Natural killer cell (primary cell): ENCODE results near the gene UBALD2. TPM values are rescaled to one million over a fixed set of nuclear protein-coding genes. Genes with fewer than 3 reads are reported as not detected.

Experiments used
- ATAC-seq, 3 donors: fragments of 150-1000 bp in 2 of 3; fragments of 200-7000 bp in 1 of 3; cut with Tn5 transposase; 1 replicate in 1 of 3; 2 replicates in 2 of 3; pipeline ENCODE4 v1.10.0; 2021; ENCODE audit warnings: mild to moderate bottlenecking in 2 of 3, moderate library complexity in 2 of 3
- DNase-seq, 2 donors: peaks; one replicate each; pipeline versions ENCODE4 v3.0.0 to v3.0.0-alpha.2; 2013 to 2021; ENCODE audit warnings: mixed read lengths in 1 of 2
- H3K27ac ChIP-seq: one replicate; pipeline ENCODE4 v1.5.1; 2013; ENCODE audit warnings: mild to moderate bottlenecking, low read length
- H3K27me3 ChIP-seq: one replicate; pipeline ENCODE4 v1.6.1; 2013; ENCODE audit warnings: low read length; ENCODE audit not compliant: control insufficient read depth, insufficient read depth
- H3K36me3 ChIP-seq: one replicate; pipeline ENCODE4 v1.6.1; 2013; ENCODE audit warnings: low read length; ENCODE audit not compliant: control insufficient read depth, insufficient read depth
- H3K4me1 ChIP-seq: one replicate; pipeline ENCODE4 v1.6.1; 2013; ENCODE audit warnings: low read length; ENCODE audit not compliant: control insufficient read depth, insufficient read depth
- H3K4me3 ChIP-seq: one replicate; pipeline ENCODE4 v1.5.1; 2013; ENCODE audit warnings: low read length
- H3K9me3 ChIP-seq: one replicate; pipeline ENCODE4 v1.6.1; 2013; ENCODE audit warnings: low read length; ENCODE audit not compliant: control insufficient read depth, insufficient read depth
- H3K27ac Mint-ChIP-seq, 2 donors: one replicate each; pipeline ENCODE4 v1.8.0; 2022; ENCODE audit warnings: mild to moderate bottlenecking in 2 of 2, mixed read lengths in 2 of 2, moderate library complexity in 1 of 2
- H3K27me3 Mint-ChIP-seq, 2 donors: one replicate each; pipeline ENCODE4 v1.8.0; 2022; ENCODE audit warnings: low read depth in 2 of 2, mixed read lengths in 2 of 2
- H3K36me3 Mint-ChIP-seq: one replicate; pipeline ENCODE4 v1.8.0; 2022; ENCODE audit warnings: mixed read lengths
- H3K4me1 Mint-ChIP-seq, 2 donors: one replicate each; pipeline ENCODE4 v1.8.0; 2022; ENCODE audit warnings: mixed read lengths in 2 of 2
- H3K4me3 Mint-ChIP-seq: one replicate; pipeline ENCODE4 v1.8.0; 2022; ENCODE audit warnings: mild to moderate bottlenecking, moderate library complexity, mixed read lengths
- H3K9me3 Mint-ChIP-seq, 2 donors: one replicate each; pipeline ENCODE4 v1.8.0; 2022; ENCODE audit warnings: mixed read lengths in 2 of 2
- WGBS: methylation state at CpG from one replicate; pipeline ENCODE4 v1.1.7; 2013; ENCODE audit warnings: missing lambda C conversion rate; ENCODE audit not compliant: insufficient coverage; 5-methylcytosine and 5-hydroxymethylcytosine counted together
- intact Hi-C: fragments of 100-400 bp; cut with micrococcal nuclease; formaldehyde crosslinking; loops from one replicate; pipeline ENCODE4 v1.14.2; 2022
- total RNA-seq, 4 donors: library from RNA; stranded (reverse); fragments of 120-200 nt in 1 of 4; gene quantifications; one replicate each; pipeline versions ENCODE4 v1.2.3 to v1.2.4, GENCODE V29; 2013 to 2022
- TF ChIP-seq, protein P1 (sequence below): fragments of 200-600 bp; IDR thresholded peaks from one replicate; pipeline ENCODE4 v1.8.0; 2022; ENCODE audit warnings: antibody characterized with exemption

UBALD2 gene
- total RNA-seq, 3 donors from 2014 or later (not counting 1 experiment from before 2014, with no cell fraction given) = 171 to 287 (median 189) TPM

DNA sequence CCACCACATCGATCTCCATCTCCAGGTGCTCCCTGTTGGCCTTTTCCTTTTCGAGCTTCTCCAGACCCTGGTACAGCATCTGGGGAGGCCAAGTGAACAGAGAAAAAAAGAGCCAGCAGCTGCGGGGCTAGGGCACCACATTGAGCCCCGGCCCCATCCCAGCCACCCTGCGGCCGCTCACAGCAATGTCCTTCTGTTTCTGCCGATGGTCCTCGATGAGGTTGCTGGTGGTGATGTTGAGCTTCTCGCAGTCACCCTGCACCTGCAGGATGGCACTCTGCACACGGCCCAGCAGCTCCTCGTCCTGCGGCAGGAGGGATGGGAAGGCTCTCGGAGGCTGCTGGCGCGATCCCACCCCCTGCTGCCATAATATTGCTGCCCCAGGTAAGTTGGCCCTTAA is 15.5 kb downstream of the UBALD2 start:
- ATAC-seq = no peak
- Histone ChIP-seq H3K27ac (no peak overlapping the region), H3K4me3 (no peak overlapping the region), H3K9me3 (no peaks in the 10 kb centered on the region), H3K4me1 (peaks cover 7% of the 10 kb centered on the region), H3K36me3 (no peaks in the 10 kb centered on the region), H3K27me3 (no peaks in the 10 kb centered on the region)
- WGBS = 94% methylated on average over 15 of the region's 15 CpGs
- no peak overlapping the region for H3K27ac Mint-ChIP-seq
- TF ChIP-seq, protein P1, sequence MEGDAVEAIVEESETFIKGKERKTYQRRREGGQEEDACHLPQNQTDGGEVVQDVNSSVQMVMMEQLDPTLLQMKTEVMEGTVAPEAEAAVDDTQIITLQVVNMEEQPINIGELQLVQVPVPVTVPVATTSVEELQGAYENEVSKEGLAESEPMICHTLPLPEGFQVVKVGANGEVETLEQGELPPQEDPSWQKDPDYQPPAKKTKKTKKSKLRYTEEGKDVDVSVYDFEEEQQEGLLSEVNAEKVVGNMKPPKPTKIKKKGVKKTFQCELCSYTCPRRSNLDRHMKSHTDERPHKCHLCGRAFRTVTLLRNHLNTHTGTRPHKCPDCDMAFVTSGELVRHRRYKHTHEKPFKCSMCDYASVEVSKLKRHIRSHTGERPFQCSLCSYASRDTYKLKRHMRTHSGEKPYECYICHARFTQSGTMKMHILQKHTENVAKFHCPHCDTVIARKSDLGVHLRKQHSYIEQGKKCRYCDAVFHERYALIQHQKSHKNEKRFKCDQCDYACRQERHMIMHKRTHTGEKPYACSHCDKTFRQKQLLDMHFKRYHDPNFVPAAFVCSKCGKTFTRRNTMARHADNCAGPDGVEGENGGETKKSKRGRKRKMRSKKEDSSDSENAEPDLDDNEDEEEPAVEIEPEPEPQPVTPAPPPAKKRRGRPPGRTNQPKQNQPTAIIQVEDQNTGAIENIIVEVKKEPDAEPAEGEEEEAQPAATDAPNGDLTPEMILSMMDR = no peak
- H3K4me1 Mint-ChIP-seq = peaks cover 0 to 4% of the 10 kb centered on the region in 2 donors
- H3K27me3 Mint-ChIP-seq = no peaks in the 10 kb centered on the region
- H3K9me3 Mint-ChIP-seq = no peaks in the 10 kb centered on the region
- no peaks in the 10 kb centered on the region for H3K36me3 Mint-ChIP-seq
- no peak for DNase-seq
- no peak overlapping the region for H3K4me3 Mint-ChIP-seq
- intact Hi-C loops = no loop called here

DNA sequence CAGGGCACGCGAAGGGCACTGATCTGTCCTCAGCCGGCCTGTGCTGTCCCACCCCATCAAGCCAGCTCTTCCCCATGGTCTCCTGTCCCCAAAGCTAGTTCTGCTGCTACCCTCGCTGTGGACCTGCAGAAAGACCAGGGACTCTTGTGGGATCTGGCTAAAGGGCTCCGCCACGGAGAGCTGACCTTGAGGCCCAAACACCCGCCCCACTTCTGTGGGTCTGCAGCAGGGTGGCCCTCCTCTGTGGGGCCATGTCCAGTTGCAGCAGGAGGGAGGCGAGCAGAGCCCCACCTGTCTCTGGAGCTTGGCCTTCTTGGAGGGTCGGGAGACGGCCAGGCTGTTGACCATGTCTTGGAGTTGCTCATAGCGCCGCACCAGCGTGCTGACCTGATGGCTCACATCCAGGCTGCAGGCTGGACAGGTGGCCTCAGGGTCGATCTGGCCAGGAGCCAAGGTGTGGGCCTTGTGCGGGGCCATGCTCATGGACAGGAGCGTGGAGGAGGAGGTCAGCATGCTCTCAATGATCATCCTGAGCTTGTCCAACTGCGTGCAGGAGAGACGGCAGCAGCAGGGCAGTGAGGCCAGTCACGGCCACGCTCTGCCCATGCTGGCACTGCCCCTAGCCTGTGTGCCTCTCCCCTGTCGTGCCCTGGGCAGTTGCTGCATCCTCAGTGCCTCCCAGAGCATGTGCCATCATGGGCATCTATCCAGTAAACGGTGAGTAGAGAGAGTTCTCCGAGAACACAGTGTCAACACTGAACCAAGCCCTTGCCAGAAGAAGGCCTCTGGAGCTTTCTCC is 16.6 kb downstream of the UBALD2 start:
- Histone ChIP-seq H3K9me3 (no peaks in the 10 kb centered on the region), H3K36me3 (no peaks in the 10 kb centered on the region), H3K4me3 (no peak overlapping the region), H3K27ac (no peak overlapping the region), H3K27me3 (no peaks in the 10 kb centered on the region), H3K4me1 (peaks cover 7% of the 10 kb centered on the region)
- H3K4me3 Mint-ChIP-seq = no peak overlapping the region
- no peaks in the 10 kb centered on the region for H3K4me1 Mint-ChIP-seq
- no peaks in the 10 kb centered on the region for H3K9me3 Mint-ChIP-seq
- no peak overlapping the region for H3K27ac Mint-ChIP-seq
- DNase-seq = no peak
- H3K36me3 Mint-ChIP-seq = no peaks in the 10 kb centered on the region
- ATAC-seq = no peak
- TF ChIP-seq, protein P1 = no peak
- intact Hi-C loops = no loop called here
- 96% methylated on average over 23 of the region's 23 CpGs for WGBS
- H3K27me3 Mint-ChIP-seq = no peaks in the 10 kb centered on the region

- intact Hi-C loops = no loop called here
- no peak for ATAC-seq
- H3K4me1 ChIP-seq = no peaks in the 10 kb centered on the region
These were observed 27.4 kb downstream of the UBALD2 start for GRCh38 chr17:76292567-76292966.

More at GRCh38 chr17:76292567-76292966, 27.4 kb downstream of the UBALD2 start:
- Mint-ChIP-seq H3K27me3 (no peaks in the 10 kb centered on the region), H3K9me3 (no peaks in the 10 kb centered on the region), H3K36me3 (no peaks in the 10 kb centered on the region), H3K27ac (no peak overlapping the region), H3K4me3 (no peak overlapping the region), H3K4me1 (no peaks in the 10 kb centered on the region)
- no peak overlapping the region for H3K4me3 ChIP-seq
- no peak for DNase-seq
- 92% methylated on average over 4 of the region's 4 CpGs for WGBS
- TF ChIP-seq, protein P1 = no peak
- no peaks in the 10 kb centered on the region for H3K27me3 ChIP-seq
- no peaks in the 10 kb centered on the region for H3K36me3 ChIP-seq
- H3K27ac ChIP-seq = no peak overlapping the region
- no peaks in the 10 kb centered on the region for H3K9me3 ChIP-seq
